Measurements from ENCODE around the gene LCOR. TPM values are rescaled to one million over a fixed set of nuclear protein-coding genes. Genes with fewer than 3 reads are reported as not detected.
A peak's percentile ranks its signal among the peaks of the same experiment; 100 is the strongest.
"Not testable (repeated sequence)": the region's sequence is repeated elsewhere in the genome, so short reads cannot be mapped to it uniquely, and the experiment has no call there.

LCOR gene
- total and polyA plus RNA-seq, 12 donors, result 1.6 to 28.8 (median 23.7) TPM

DNA sequence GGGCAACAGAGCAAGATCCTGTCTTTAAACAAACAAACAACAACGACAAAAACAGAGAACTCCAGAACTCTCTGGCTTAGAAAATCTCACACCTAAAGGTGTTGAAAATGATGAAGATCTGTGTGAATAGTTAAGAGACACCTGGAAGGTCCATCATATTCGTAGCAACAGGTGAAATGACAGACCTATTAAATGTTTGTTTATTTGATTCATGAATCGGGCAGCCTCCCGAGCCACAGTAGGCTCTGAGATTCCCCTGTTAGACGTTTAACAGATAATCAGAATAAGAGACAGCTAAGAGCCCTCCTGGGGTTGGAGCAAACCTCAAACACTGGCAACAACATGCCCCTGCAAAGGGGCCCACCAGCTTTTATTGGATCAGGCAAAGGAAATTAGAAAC lies 103.7 kb downstream of the LCOR start:
- WGBS, 2 donors, result 88 to 93% methylated on average over 5 of the region's 5 CpGs
- no peaks in the 10 kb centered on the region for H3K27me3 ChIP-seq
- no peak for DNase-seq
- TF ChIP-seq, protein P1, sequence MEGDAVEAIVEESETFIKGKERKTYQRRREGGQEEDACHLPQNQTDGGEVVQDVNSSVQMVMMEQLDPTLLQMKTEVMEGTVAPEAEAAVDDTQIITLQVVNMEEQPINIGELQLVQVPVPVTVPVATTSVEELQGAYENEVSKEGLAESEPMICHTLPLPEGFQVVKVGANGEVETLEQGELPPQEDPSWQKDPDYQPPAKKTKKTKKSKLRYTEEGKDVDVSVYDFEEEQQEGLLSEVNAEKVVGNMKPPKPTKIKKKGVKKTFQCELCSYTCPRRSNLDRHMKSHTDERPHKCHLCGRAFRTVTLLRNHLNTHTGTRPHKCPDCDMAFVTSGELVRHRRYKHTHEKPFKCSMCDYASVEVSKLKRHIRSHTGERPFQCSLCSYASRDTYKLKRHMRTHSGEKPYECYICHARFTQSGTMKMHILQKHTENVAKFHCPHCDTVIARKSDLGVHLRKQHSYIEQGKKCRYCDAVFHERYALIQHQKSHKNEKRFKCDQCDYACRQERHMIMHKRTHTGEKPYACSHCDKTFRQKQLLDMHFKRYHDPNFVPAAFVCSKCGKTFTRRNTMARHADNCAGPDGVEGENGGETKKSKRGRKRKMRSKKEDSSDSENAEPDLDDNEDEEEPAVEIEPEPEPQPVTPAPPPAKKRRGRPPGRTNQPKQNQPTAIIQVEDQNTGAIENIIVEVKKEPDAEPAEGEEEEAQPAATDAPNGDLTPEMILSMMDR (IDR thresholded peaks at IDR 0.05), result no peak
- no peaks in the 10 kb centered on the region for H3K9me3 ChIP-seq
- no peak overlapping the region for H3K4me3 ChIP-seq
- intact Hi-C loops (cut with DNase I), result no loop called here
- H3K36me3 ChIP-seq, result peaks cover 0 to 23% (median 0%) of the 10 kb centered on the region in 9 donors
- ATAC-seq, result no peak
- H3K4me1 ChIP-seq, result no peaks in the 10 kb centered on the region
- H3K27ac ChIP-seq, result no peak overlapping the region

DNA sequence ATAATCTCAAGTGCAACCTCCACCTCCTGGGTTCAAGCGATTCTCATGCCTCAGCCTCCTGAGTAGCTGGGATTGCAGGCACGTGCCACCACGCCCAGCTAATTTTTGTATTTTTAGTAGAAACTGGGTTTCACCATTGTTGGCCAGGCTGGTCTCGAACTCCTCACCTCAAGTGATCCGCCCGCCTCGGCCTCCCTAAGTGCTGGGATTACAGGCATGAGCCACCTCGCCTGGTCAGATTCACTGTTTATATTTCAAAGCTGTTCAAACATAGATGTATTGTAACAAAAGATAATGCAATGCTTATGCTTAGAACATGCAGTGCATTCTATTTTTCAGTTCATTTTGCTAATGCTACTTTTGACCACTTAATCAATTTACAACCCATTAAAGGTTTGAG lies 111.1 kb downstream of the LCOR start:
- Histone ChIP-seq H3K4me1 (peaks cover 0 to 16% (median 4%) of the 10 kb centered on the region in 9 donors), H3K4me3 (peak overlapping the region in 1 of 10 donors; percentile 3), H3K36me3 (peaks cover 0 to 21% (median 0%) of the 10 kb centered on the region in 9 donors)
- WGBS, 2 donors, result 93 to 97% methylated on average over 8 of the region's 8 CpGs
- H3K9me3 ChIP-seq; H3K27me3 ChIP-seq; H3K27ac ChIP-seq; ATAC-seq; intact Hi-C loops (cut with DNase I); DNase-seq: not testable (repeated sequence)

DNA sequence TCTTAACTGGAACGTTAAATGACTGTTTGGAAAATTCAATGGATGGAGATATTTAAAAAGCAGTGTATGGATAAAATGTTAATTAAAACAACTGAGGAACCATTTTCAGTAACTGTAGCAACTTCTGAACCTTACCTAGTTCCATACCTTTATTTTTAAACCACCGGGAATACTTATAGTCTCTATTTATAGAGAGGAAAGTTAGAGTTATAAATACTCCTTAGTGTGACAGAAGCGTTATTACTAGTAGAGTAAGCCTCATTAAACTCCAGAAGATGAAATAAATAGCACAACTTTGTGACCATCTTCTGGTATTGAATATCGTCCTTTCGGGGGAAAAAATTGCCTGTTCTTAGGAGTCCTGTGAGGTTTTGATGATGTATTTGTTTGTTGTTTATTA lies 114.9 kb downstream of the LCOR start:
- Histone ChIP-seq H3K4me3 (no peak overlapping the region), H3K9me3 (no peaks in the 10 kb centered on the region), H3K27ac (peak overlapping the region in 6 of 10 donors; percentile 11 to 61 (median 42)), H3K27me3 (no peaks in the 10 kb centered on the region), H3K4me1 (peaks cover 0 to 19% (median 6%) of the 10 kb centered on the region in 9 donors), H3K36me3 (peaks cover 0 to 55% (median 0%) of the 10 kb centered on the region in 9 donors)
- ATAC-seq (peak in 6 of 8 donors; percentile 43 to 81 (median 68)), DNase-seq (no peak)
- intact Hi-C loops (cut with DNase I), result no loop called here
- TF ChIP-seq, protein P1 (IDR thresholded peaks at IDR 0.05), result no peak
- 52 to 67% methylated on average over 5 of the region's 5 CpGs for WGBS, 2 donors

DNA sequence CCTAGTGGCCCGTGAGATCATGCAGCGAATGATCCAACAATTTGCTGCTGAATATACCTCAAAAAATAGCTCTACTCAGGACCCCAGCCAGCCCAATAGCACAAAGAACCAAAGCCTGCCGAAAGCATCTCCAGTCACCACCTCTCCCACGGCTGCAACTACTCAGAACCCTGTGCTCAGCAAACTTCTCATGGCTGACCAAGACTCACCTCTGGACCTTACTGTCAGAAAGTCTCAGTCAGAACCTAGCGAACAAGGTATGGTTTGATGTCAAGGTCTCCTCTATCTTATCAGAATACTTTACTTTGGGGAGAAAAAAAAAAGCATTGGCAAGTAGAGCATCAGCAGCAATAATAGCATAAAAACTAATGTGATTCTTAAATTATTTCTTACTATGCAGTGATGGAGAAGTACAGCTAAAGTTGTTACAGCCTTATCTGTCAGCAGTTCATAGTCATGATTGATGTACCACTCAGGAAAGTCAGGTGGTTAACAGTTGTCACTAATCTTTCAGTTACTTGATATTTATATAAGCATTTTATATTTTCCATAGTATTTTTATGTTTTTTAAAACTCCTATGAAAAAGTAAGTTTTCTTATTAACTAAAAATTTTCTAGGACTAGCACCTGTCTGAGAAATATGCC lies 117.1 kb downstream of the LCOR start:
- Histone ChIP-seq H3K4me3 (no peak overlapping the region), H3K4me1 (peaks cover 0 to 19% (median 6%) of the 10 kb centered on the region in 9 donors), H3K9me3 (no peaks in the 10 kb centered on the region), H3K27ac (no peak overlapping the region), H3K27me3 (no peaks in the 10 kb centered on the region), H3K36me3 (peaks cover 0 to 73% (median 0%) of the 10 kb centered on the region in 9 donors)
- DNase-seq, result no peak
- 64 to 78% methylated on average over 5 of the region's 5 CpGs for WGBS, 2 donors
- intact Hi-C loops (cut with DNase I), result no loop called here
- TF ChIP-seq, protein P1 (IDR thresholded peaks at IDR 0.05), result no peak
- no peak for ATAC-seq

DNA sequence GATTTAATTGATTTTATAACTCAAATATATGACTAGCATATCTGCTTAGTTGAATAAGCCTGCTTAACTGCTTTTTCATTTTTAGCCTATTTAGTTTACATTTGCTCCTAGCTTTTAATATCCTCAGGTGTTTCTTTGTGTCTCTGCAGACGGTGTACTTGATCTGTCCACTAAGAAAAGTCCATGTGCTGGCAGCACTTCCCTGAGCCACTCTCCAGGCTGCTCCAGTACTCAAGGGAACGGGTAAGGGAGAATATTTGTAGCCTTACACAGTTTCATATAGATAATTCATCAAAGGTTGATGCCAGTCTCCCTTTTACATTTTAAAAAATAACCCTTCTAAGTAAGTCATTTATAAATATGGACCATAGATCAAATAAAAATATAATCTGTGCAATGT lies 119.9 kb downstream of the LCOR start:
- H3K4me1 ChIP-seq, result peaks cover 0 to 17% (median 6%) of the 10 kb centered on the region in 9 donors
- peaks cover 0 to 82% (median 18%) of the 10 kb centered on the region in 9 donors for H3K36me3 ChIP-seq

More for the DNA sequence above, 119.9 kb downstream of the LCOR start:
- no peak for ATAC-seq
- intact Hi-C loops (cut with DNase I), result no loop called here
- H3K9me3 ChIP-seq, result no peaks in the 10 kb centered on the region
- WGBS, 2 donors, result 44 to 68% methylated on average over 2 of the region's 2 CpGs
- H3K27ac ChIP-seq, result no peak overlapping the region
- no peak overlapping the region for H3K4me3 ChIP-seq
- no peaks in the 10 kb centered on the region for H3K27me3 ChIP-seq
- TF ChIP-seq, protein P1 (IDR thresholded peaks at IDR 0.05), result no peak
- DNase-seq, result no peak
